ENCODE measurements around the gene PDZRN4.

PDZRN4 gene

DNA sequence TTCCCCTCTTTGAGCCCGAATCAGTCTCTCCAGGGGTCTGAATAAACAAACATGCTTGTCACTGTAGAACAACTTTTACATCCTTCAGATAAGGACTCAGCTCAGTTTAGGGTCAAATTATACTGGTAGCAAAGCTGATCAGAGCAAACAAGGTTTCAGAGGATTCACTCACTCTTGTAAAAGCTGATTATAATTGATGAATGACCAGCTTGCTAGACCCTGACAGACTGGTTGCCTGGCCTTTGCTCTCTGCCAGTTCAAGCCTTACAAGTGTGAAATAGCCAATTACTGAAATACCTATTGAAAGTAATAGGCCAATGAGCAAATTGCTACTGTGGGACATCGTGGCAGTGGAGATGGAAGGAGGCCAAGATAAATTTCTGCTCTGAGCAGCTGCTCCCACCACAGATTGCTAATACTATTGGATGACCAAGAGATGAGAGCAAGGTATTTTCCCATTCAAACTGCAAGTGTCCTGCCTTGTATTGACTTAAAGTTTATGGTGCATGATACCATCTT is 177.6 kb downstream of the PDZRN4 start:
- no peak for DNase-seq

DNA sequence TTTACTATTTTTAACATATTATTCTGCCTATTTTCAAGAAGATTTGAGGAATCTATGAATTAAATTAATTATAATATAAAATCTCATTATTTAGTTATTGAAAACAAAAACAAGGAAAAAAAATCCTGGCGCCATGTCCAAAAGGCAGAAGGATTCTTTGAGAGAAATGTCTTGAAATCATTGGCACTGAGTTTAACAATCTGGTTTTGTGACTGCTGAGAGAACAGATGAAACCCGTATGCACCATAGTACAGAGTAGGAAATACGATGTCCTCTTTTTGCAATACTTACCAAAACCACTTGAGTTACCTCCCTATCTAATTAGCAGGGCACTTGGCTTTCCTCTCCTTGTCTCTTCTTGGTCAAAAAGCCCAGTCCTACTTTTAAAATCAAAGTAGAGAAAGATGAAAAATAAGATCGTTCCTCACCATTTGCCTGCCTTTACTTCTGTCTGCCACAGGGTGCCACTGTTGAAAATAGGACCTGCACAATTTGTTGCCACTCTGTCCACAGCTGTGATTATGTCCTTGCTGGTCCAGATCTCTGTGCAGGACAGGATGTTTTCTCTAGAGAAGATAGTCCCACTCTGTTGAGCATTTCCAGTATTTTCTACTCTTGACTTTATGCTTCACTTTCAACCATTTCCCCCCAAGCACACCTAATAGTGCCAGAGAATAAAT is 179.7 kb downstream of the PDZRN4 start:
- peak; percentile 4 for DNase-seq

GRCh38 chr12:41380878-41381277 is 192.8 kb downstream of the PDZRN4 start:
- no peak for DNase-seq

GRCh38 chr12:41402801-41403200 is 214.7 kb downstream of the PDZRN4 start:
- no peak for DNase-seq

DNA sequence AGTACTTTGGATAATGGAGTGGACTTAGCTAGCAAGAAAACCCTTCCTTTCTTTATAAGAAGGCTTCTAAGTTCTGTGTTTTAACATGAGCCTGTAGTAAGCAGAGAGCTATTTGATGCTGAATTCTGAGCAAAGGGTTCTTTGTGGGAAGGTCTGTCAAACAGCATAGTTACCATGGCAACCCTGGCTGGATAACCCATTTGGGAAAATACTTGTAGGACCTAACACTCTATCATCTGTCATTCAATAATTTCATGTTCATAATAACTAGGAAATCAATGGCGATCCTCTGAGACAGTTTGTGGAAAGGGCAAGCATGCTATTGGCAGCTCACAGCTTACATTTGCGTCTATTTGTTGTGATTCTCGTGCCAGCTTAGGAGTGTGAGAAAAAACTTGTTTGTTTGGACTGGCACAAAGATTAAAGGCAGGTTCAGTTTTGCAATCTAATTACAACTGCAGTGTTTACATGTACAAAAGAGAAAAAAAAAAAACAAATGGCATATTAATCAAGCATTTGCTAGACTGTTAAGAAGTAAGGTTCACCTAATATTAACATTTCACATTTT is 219.2 kb downstream of the PDZRN4 start:
- DNase-seq, result no peak

GRCh38 chr12:41409628-41410027 is 221.5 kb downstream of the PDZRN4 start:
- DNase-seq, result no peak

DNA sequence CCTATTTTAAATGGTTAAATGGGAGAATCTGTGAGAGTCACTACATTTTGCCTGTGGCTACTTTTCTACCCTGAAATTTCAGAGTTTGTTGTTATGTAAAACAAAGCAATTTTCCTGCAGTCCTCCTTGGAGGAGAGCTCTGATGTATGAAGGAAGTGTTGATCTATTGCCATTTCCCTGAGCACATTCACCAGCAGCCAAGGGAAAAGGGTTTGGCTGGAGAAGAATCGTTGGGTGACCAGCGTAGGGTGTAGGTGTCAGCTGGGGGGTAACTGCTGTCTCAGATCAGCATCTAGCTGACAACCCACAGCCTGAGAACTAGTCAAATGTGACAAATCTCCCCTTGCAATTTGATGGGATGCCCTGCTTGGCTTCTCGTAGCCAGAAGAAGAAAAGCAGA is 230.5 kb downstream of the PDZRN4 start:
- no peak for DNase-seq

DNA sequence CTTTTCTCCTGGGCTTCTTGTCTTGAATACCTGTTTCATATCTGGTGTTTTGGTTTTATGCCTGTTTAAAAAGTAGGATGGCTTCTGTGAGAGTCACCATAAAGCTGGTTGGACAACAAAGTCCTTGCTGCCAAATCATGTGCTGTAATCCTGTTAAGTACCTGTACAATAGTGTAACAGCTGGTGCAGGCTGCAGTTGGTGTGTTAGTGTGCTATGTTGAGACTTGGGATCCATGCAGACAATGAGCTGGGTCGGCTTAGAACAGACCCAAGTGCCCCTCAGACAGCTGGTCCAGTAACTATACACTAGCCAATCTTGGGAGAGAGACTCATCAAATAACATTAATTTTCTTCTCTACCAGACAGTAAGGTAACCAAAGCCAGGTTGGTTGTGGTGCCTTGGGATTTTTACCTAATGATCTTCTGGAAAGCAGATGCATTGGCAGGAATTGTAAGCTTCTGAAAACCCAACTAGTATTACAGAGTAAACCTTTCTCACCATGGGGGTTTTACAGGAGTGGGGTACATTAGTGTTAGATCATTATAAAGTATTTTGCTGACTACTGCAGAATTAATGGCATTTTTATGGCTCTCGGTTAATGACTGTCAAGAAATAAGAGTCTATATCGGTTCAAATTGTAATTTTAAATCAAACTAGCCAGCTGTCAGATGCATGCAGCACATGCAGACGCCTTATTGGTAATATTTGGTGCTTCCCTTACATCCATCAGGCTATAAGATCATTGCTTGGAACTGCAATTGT is 231.2 kb downstream of the PDZRN4 start:
- DNase-seq, result no peak

DNA sequence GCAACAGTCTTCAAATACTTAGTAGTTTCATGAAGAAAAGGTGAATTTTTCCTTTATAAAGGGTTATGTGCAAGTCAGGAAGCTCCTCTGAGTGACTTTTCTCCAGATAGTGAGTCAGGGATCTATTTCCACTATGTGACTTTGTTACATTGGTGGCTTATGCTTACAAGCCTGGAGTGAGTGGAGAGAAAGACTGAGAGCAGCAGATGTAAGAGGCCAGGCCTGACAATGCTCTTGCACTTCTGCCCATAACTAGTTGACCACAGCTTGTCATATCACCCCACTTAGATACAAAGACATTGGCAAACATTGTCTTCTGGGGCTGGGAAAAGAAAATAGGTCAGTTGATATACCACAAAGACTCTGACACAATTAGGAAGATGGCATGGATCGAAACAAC is 236.5 kb downstream of the PDZRN4 start:
- DNase-seq, result no peak

DNA sequence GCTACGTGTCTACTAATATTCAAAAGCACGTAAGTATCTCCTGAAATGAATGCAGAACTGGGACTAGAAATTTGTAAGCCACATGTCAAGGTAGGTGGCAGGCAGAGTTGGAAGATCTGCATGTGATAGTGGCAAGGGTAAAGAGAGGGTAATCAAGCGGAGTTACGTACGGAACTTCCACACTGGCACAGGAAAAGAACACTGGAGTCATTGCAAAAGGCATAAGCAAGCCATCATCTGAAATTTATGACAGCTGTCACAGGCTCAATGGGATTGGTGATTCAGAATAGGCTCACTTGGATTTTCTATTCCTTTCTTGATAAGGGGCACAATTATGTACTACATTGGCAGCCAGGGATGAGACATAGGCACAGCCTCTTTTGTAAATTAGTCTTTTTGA is 245.3 kb downstream of the PDZRN4 start:
- DNase-seq, result no peak

GRCh38 chr12:41436076-41436475 is 248.0 kb downstream of the PDZRN4 start:
- DNase-seq, result no peak

DNA sequence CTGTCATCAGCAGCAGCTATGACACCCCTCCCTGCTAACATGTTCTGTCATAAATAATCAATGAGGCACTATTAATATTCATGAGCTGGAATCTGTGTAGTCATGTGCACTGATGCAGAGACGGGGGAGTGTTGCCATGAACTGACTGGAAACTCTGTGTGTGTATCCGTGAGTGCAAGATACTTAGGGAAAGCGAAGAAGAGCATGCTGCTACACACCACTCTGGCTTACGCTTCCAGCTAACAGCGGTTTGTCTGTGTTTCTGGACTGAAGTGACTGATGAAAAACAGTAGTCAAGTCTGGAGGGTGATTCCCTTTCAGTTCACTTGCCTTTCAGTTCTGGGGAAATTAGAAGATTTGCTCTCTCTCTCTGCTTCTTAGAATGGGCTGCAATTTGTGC is 249.4 kb downstream of the PDZRN4 start:
- no peak for DNase-seq

- no peak for DNase-seq
These were observed 250.9 kb downstream of the PDZRN4 start for GRCh38 chr12:41438854-41439541.

GRCh38 chr12:41439801-41440200 is 251.7 kb downstream of the PDZRN4 start:
- no peak for DNase-seq

DNA sequence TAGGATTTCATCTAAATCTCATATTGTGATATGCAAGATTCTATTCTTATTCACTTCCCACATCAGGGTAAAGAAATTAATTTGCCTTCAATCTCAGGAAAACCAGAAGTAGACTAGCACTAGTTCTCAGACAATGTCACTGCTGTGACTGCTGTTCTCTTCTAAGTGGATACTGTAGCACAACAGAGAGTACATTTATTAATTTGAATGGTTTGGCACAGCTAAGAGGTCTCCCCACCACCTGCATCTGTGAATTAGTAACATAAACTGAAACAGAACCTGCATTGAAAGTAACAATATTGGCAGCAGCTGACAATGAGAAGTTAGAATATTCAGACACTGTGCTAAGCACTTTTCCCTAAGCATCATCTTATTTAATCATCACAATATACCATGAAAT is 253.1 kb downstream of the PDZRN4 start:
- DNase-seq, result no peak

- no peak for DNase-seq
These were observed 254.8 kb downstream of the PDZRN4 start for GRCh38 chr12:41442896-41443295.

- DNase-seq, result no peak
These were observed 255.6 kb downstream of the PDZRN4 start for GRCh38 chr12:41443690-41444089.

DNA sequence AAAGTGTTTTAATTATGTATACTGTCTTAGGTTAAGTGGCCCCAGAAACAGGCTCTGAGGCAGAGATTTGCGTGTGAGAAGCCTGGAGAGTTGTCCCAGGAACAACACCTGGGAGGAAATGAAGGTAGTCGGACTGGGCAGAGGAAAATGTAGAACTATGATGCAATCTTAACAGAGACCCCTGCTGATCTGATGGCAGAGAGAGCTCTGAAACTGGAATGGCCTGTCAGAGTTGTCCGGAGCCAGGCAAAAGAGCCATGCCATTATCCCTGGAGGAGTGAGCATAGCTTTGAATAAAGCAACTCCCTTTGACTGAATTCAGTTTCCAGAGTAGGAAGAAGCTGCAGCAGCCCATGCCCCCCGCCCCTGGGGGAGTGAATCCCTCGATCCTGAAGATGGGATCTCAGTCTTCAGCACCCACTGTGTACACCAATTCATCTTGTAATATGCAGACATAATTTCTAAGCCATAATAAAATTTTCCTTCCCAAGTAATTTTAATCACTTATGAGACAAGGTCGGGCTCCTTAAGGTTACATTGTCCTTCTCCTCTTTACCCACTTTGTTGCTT is 264.8 kb downstream of the PDZRN4 start:
- no peak for DNase-seq

- no peak for DNase-seq
These were observed 265.3 kb downstream of the PDZRN4 start for GRCh38 chr12:41453409-41453808.

- no peak for DNase-seq
These were observed 271.2 kb downstream of the PDZRN4 start for GRCh38 chr12:41459111-41459905.

- no peak for DNase-seq
These were observed 271.7 kb downstream of the PDZRN4 start for GRCh38 chr12:41459906-41460214.

- no peak for DNase-seq
These were observed 272.8 kb downstream of the PDZRN4 start for GRCh38 chr12:41460906-41461305.

Data from hematopoietic multipotent progenitor cell treated with erythropoietin and hydrocortisone succinate and interleukin-3 and kit ligand, for 8 days (in vitro differentiated cells).